NT2/D1 (cell line): ENCODE measurements around the gene MAML2.

Experiments used
- DNase-seq: peaks from one replicate; pipeline ENCODE4 v3.0.0-alpha.2; 2011; ENCODE audit warnings: low read depth, low spot score
- H3K27me3 ChIP-seq: 2 replicates; pipeline ENCODE4 v1.6.0; 2011; ENCODE audit warnings: mild to moderate bottlenecking; ENCODE audit not compliant: insufficient read length, insufficient read depth
- H3K36me3 ChIP-seq: 2 replicates; pipeline ENCODE4 v1.6.1; 2011; ENCODE audit warnings: mild to moderate bottlenecking, low read length, mixed read lengths; ENCODE audit not compliant: insufficient read depth, insufficient read length
- H3K4me1 ChIP-seq: 2 replicates; pipeline ENCODE4 v1.5.1; 2011; ENCODE audit not compliant: insufficient read depth, insufficient read length
- H3K4me3 ChIP-seq: 2 replicates; pipeline ENCODE4 v1.5.1; 2011; ENCODE audit warnings: low read depth; ENCODE audit not compliant: insufficient read length
- H3K9ac ChIP-seq: 2 replicates; pipeline ENCODE4 v1.6.0; 2011; ENCODE audit warnings: low read depth; ENCODE audit not compliant: insufficient read length
- H3K9me3 ChIP-seq: 2 replicates; pipeline ENCODE4 v1.5.1; 2011; ENCODE audit warnings: mild to moderate bottlenecking, low read length; ENCODE audit not compliant: insufficient read depth
- SUZ12 ChIP-seq: IDR thresholded peaks from 2 replicates; pipeline ENCODE4 v1.6.1; 2011; ENCODE audit not compliant: insufficient read length, insufficient read depth; ENCODE audit errors: extremely low read depth
- YY1 ChIP-seq: IDR thresholded peaks from 2 replicates; pipeline ENCODE4 v1.6.1; 2011; ENCODE audit not compliant: insufficient read length, insufficient read depth
- ZNF274 ChIP-seq: IDR thresholded peaks from 2 replicates; pipeline ENCODE4 v1.6.1; 2011; ENCODE audit warnings: mild to moderate bottlenecking, low read depth, low read length

MAML2 gene

DNA sequence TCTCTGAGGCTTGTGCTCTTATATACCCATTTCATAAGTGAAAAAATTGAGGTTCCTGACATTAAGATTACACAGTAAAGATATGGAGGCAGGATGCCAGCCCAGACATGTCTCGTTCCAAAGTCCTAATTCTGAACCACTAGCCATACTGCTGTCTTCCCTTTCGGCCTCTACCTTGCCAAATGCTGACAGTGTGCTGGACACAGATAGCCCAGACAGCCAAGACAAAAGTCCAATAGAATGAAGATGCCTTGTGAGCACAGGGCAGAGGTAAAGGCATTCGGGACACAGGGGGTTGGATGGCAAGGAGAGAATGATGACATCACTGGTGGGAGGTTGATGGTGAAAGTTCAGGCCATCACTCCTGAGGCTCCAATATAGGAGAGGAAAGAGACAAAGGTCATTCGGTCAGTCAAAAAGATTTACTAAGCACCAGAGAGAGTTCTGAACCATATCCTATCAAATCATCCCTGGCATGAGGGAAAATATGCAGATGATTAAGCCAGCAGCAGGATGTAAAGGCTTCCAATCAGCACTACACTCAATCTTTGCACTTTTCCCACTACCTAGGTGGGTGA, 245.1 kb downstream of the MAML2 start:
- DNase-seq, result no peak
- Histone ChIP-seq H3K9ac (no peak overlapping the region), H3K36me3 (peaks cover 2% of the 10 kb centered on the region), H3K4me1 (no peaks in the 10 kb centered on the region), H3K27me3 (no peaks in the 10 kb centered on the region), H3K4me3 (no peak overlapping the region), H3K9me3 (no peaks in the 10 kb centered on the region)
- TF ChIP-seq ZNF274 (no peak), SUZ12 (no peak), YY1 (no peak)

DNA sequence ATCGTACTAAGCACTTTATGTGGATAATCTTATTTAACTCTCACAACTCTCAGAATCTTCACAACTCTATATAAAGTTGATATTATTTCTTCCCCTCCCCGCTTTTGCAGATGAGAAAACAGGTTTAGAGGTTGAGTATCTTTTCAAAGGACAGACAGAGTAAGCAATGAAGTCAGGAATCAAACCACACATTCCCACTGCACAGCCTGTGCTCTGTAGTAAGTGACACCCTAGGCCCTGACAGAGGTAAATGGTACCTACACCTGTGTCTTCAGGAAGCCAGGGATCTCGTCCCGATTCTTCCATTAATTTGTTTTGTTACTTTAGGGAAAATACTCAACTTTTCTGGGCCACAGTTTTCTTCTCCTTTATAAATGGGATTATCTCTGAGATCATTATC, 246.6 kb downstream of the MAML2 start:
- H3K9ac ChIP-seq, result no peak overlapping the region
- no peak overlapping the region for H3K4me3 ChIP-seq
- no peaks in the 10 kb centered on the region for H3K4me1 ChIP-seq
- TF ChIP-seq ZNF274, result no peak
- no peak for TF ChIP-seq YY1
- no peak for TF ChIP-seq SUZ12
- H3K27me3 ChIP-seq, result no peaks in the 10 kb centered on the region
- peaks cover 6% of the 10 kb centered on the region for H3K36me3 ChIP-seq
- DNase-seq, result no peak
- no peaks in the 10 kb centered on the region for H3K9me3 ChIP-seq

DNA sequence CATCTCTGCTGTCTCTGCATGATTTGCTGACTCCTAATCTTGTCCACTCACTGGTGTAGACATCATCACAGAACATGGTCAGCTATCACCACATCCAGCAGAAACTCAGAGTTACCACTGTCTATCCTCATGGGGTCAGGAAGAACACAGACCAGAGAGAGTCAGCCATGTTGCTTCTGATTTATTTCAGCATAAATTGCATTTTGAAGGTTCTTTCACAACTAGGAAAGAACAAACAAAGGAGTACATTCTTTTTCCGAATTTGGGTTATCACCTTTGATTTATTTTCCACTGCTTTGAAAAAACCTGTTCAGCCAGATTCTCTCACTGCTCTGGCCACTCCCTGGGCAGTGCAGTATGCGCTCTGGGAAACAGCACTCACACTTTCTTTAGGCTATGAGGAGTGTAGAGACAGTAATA, 247.1 kb downstream of the MAML2 start:
- DNase-seq, result no peak
- no peak for TF ChIP-seq SUZ12
- no peak for TF ChIP-seq YY1
- no peak for TF ChIP-seq ZNF274
- no peaks in the 10 kb centered on the region for H3K27me3 ChIP-seq
- H3K4me1 ChIP-seq, result no peaks in the 10 kb centered on the region
- H3K9me3 ChIP-seq, result no peaks in the 10 kb centered on the region
- H3K36me3 ChIP-seq, result peaks cover 6% of the 10 kb centered on the region
- no peak overlapping the region for H3K4me3 ChIP-seq
- H3K9ac ChIP-seq, result no peak overlapping the region

DNA sequence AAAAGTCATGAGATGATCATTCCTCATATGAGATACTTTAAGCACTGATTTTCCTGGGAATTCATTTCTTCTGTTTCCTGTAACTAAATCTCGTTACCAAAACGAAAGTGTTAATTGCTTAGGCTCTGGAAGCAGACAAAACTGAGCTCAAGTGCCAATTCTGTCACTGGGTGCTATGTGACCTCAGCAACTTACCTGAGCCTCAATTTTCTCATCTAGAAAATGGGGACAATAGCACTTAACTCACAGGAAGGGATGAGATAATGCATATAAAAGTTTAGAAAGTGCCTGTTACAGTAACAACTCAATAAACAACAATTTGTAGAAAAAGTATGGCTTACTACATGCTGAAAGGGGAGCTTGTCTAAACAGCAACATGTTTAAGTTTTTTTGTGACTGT, 248.8 kb downstream of the MAML2 start:
- H3K9ac ChIP-seq, result no peak overlapping the region
- no peaks in the 10 kb centered on the region for H3K4me1 ChIP-seq
- no peaks in the 10 kb centered on the region for H3K9me3 ChIP-seq
- H3K27me3 ChIP-seq, result no peaks in the 10 kb centered on the region
- DNase-seq, result no peak
- H3K4me3 ChIP-seq, result no peak overlapping the region
- peaks cover 6% of the 10 kb centered on the region for H3K36me3 ChIP-seq
- TF ChIP-seq SUZ12 (no peak), YY1 (no peak), ZNF274 (no peak)

DNA sequence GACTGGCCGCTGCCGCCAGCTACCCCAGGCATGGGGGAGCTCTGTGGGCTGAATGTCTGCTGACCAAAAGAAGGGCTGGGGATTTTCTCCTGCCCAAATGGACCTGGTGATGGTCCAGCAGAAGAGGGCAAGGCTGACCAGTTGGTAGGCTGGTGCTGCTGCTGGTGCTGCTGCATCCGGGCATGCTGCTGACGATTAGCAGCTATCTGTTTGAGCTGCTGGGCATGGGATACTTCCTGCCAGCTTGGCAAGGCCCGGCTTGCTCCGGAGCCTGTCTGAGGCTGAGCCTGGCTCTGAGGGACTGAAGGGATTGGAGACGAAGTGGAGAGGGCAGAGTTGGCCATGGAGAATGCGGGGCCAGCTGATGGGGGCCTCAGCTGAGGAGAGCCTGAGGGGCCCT, 250.5 kb downstream of the MAML2 start:
- H3K36me3 ChIP-seq, result peaks cover 6% of the 10 kb centered on the region
- no peak overlapping the region for H3K4me3 ChIP-seq
- no peaks in the 10 kb centered on the region for H3K27me3 ChIP-seq
- H3K9me3 ChIP-seq, result no peaks in the 10 kb centered on the region
- no peak for DNase-seq
- no peaks in the 10 kb centered on the region for H3K4me1 ChIP-seq
- TF ChIP-seq SUZ12 (no peak), ZNF274 (no peak), YY1 (no peak)
- no peak overlapping the region for H3K9ac ChIP-seq

DNA sequence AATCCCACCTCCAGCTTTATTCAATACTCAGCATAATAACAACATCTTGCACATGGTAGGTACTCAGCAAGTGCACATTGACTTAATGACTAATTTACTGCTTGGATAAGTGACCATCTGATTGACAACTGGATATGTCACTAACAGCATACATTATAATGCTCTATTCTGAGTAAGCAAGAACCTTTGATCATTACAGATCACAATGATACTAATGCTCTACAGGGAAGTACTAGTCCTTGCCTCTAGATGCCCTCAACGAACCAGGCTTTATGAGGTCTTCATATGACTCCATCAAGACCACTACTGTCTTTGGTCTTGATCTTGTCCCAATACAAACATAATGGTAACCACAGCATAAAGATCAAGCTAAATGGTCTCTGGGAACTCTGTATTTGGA, 251.5 kb downstream of the MAML2 start:
- Histone ChIP-seq H3K9ac (no peak overlapping the region), H3K4me1 (no peaks in the 10 kb centered on the region), H3K27me3 (no peaks in the 10 kb centered on the region), H3K9me3 (no peaks in the 10 kb centered on the region), H3K36me3 (peaks cover 6% of the 10 kb centered on the region), H3K4me3 (no peak overlapping the region)
- no peak for DNase-seq
- TF ChIP-seq SUZ12 (no peak), ZNF274 (no peak), YY1 (no peak)

DNA sequence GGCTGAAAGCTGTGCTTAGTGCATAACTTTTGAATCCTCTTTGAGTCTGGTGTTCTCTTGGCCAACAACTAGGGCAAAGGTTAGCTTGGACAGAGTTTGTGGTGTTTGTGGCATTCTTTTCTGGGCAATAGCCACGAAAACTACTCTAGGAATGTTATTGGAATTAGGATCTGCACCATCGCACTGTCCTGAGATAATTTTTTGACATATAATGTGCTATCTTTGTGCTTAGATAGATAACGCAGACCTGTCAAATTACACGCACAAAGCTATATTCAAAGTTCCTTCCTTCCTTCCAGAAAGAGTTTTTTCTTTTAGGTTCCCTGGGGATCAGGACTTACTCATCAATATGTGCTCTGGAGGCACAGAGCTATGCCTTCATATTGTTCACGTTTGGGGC, 252.3 kb downstream of the MAML2 start:
- Histone ChIP-seq H3K9ac (no peak overlapping the region), H3K36me3 (peaks cover 6% of the 10 kb centered on the region), H3K4me3 (no peak overlapping the region), H3K27me3 (no peaks in the 10 kb centered on the region), H3K9me3 (no peaks in the 10 kb centered on the region), H3K4me1 (no peaks in the 10 kb centered on the region)
- no peak for DNase-seq
- TF ChIP-seq SUZ12 (no peak), ZNF274 (no peak), YY1 (no peak)

DNA sequence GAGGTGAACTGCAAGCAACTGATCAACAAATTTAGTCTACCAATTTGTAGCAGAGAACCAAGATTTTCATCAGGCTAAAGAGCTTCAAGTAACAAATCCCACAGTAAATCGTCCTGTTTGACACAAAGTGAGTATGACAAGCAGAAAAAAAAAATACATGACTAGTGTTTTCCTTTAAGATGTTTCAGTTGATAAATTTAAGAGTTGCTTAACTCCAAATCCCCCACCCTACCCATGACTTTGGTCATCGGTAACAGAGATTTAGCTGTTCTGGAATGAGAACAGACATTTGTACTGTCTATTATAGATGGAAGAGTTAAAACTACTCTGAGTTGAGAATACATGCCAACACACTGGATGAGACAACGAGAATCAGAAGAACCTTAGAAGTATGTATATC, 254.1 kb downstream of the MAML2 start:
- H3K9ac ChIP-seq, result no peak overlapping the region
- H3K27me3 ChIP-seq, result no peaks in the 10 kb centered on the region
- H3K9me3 ChIP-seq, result no peaks in the 10 kb centered on the region
- H3K4me1 ChIP-seq, result no peaks in the 10 kb centered on the region
- peaks cover 6% of the 10 kb centered on the region for H3K36me3 ChIP-seq
- DNase-seq, result no peak
- TF ChIP-seq SUZ12, result no peak
- TF ChIP-seq ZNF274, result no peak
- TF ChIP-seq YY1, result no peak
- no peak overlapping the region for H3K4me3 ChIP-seq
